GM23338 (cell line): ENCODE measurements around the gene TENT5A. TPM values are rescaled to one million over a fixed set of nuclear protein-coding genes. Genes with fewer than 3 reads are reported as not detected.
A peak's percentile ranks its signal among the peaks of the same experiment; 100 is the strongest.

Source experiments
- ATAC-seq: fragments of 200-7000 bp; cut with Tn5 transposase; 3 replicates; pipeline ENCODE4 v1.9.1; 2020
- DNase-seq: peaks from one replicate; pipeline ENCODE4 v3.0.0-alpha.2; 2015; ENCODE audit warnings: low spot score
- H2AFZ ChIP-seq: fragments of 200-600 bp; sonication (generic); 2 replicates; pipeline ENCODE4 v1.8.0; 2016; ENCODE audit warnings: antibody characterized with exemption, mild to moderate bottlenecking, moderate library complexity
- H3F3A ChIP-seq: fragments of 200-600 bp; sonication (generic); replicated peaks from 2 replicates; pipeline ENCODE4 v1.8.0; 2017; ENCODE audit warnings: antibody characterized with exemption, mixed run types, low read depth
- H3K27ac ChIP-seq: fragments of 200-600 bp; sonication (generic); 2 replicates; pipeline ENCODE4 v1.6.1; 2016; ENCODE audit warnings: low read depth
- H3K27me3 ChIP-seq: fragments of 200-600 bp; sonication (generic); 2 replicates; pipeline ENCODE4 v1.8.0; 2016; ENCODE audit warnings: mild to moderate bottlenecking, mixed run types, moderate library complexity; ENCODE audit not compliant: insufficient read depth
- H3K36me3 ChIP-seq: fragments of 200-600 bp; sonication (generic); 2 replicates; pipeline ENCODE4 v1.8.0; 2016; ENCODE audit warnings: mild to moderate bottlenecking; ENCODE audit not compliant: insufficient read depth
- H3K4me1 ChIP-seq: fragments of 200-600 bp; sonication (generic); 2 replicates; pipeline ENCODE4 v1.8.0; 2016; ENCODE audit warnings: mild to moderate bottlenecking, moderate library complexity; ENCODE audit not compliant: insufficient read depth
- H3K4me2 ChIP-seq: fragments of 200-600 bp; sonication (generic); 2 replicates; pipeline ENCODE4 v1.7.1; 2017; ENCODE audit warnings: mixed run types
- H3K4me3 ChIP-seq: fragments of 200-600 bp; sonication (generic); 2 replicates; pipeline ENCODE4 v1.6.1; 2016; ENCODE audit warnings: mixed run types
- H3K79me2 ChIP-seq: fragments of 200-600 bp; sonication (generic); replicated peaks from 2 replicates; pipeline ENCODE4 v1.8.0; 2017; ENCODE audit warnings: mild to moderate bottlenecking; ENCODE audit not compliant: insufficient read depth
- H3K9me2 ChIP-seq: fragments of 200-600 bp; sonication (generic); 2 replicates; pipeline ENCODE4 v1.8.0; 2017; ENCODE audit not compliant: insufficient read depth
- H4K20me1 ChIP-seq: fragments of 200-600 bp; sonication (generic); replicated peaks from 2 replicates; pipeline ENCODE4 v1.8.0; 2017; ENCODE audit warnings: mild to moderate bottlenecking; ENCODE audit not compliant: insufficient read depth
- H3K27ac Mint-ChIP-seq: 2 replicates; pipeline ENCODE4 v1.8.0; 2020; ENCODE audit warnings: inconsistent platforms, mild to moderate bottlenecking, moderate library complexity, mixed read lengths
- H3K27me3 Mint-ChIP-seq: 3 replicates; pipeline ENCODE4 v1.8.0; 2022; ENCODE audit warnings: low read depth, mild to moderate bottlenecking, moderate library complexity, mixed read lengths, inconsistent platforms; ENCODE audit not compliant: insufficient read depth, poor library complexity
- H3K36me3 Mint-ChIP-seq: 3 replicates; pipeline ENCODE4 v1.8.0; 2021; ENCODE audit warnings: low read depth, mild to moderate bottlenecking, inconsistent platforms, moderate library complexity, mixed read lengths
- H3K4me1 Mint-ChIP-seq: 3 replicates; pipeline ENCODE4 v1.8.0; 2020; ENCODE audit warnings: mild to moderate bottlenecking, inconsistent platforms, mixed read lengths
- H3K4me3 Mint-ChIP-seq: 3 replicates; pipeline ENCODE4 v1.8.0; 2021; ENCODE audit warnings: moderate library complexity, mild to moderate bottlenecking, inconsistent platforms, mixed read lengths
- H3K9me3 Mint-ChIP-seq: 3 replicates; pipeline ENCODE4 v1.8.0; 2020; ENCODE audit warnings: moderate library complexity, mild to moderate bottlenecking, inconsistent platforms, mixed read lengths
- ETS1 ChIP-seq: IDR thresholded peaks from 2 replicates; pipeline ENCODE4 v1.6.1; 2016; ENCODE audit warnings: antibody characterized with exemption
- EZH2 ChIP-seq: fragments of 200-600 bp; sonication (generic); IDR thresholded peaks from one replicate; pipeline ENCODE4 v1.8.0; 2017; ENCODE audit warnings: antibody characterized with exemption, mild to moderate bottlenecking, low read depth; ENCODE audit not compliant: unreplicated experiment
- JUNB ChIP-seq: IDR thresholded peaks from one replicate; pipeline ENCODE4 v1.6.1; 2016; ENCODE audit warnings: antibody characterized with exemption; ENCODE audit not compliant: unreplicated experiment
- REST ChIP-seq: IDR thresholded peaks from one replicate; pipeline ENCODE4 v1.6.1; 2018; ENCODE audit warnings: antibody characterized with exemption; ENCODE audit not compliant: unreplicated experiment
- ZNF462 ChIP-seq: fragments of 250-450 bp; sonication (Bioruptor Pico); IDR thresholded peaks from 2 replicates; pipeline ENCODE4 v1.5.0; 2020; ENCODE audit warnings: mild to moderate bottlenecking, moderate library complexity
- polyA plus RNA-seq: library from polyadenylated mRNA; unstranded; fragments of >200 nt; fragmentation: Nextera tagmentation; extraction: Ambion mirVana; gene quantifications from 2 replicates; pipeline ENCODE4 v1.2.1, GENCODE V29; 2016
- total RNA-seq: library from RNA; depleted of rRNA; stranded (reverse); fragments of >200 nt; shearing (Covaris generic); gene quantifications from 2 replicates; pipeline ENCODE4 v1.2.3, GENCODE V29; 2014

TENT5A gene
- total and polyA plus RNA-seq, 2 experiments from 2014 or later: 3.8 to 4.7 TPM

- no peak for TF ChIP-seq ZNF462 (CRISPR knock-in tag)
Measured at GRCh38 chr6:81801489-81801888, 49.0 kb upstream of the TENT5A start (continued).

GRCh38 chr6:81800666-81801065, 48.2 kb upstream of the TENT5A start:
- no peaks in the 10 kb centered on the region for H3F3A ChIP-seq
- H3K27ac Mint-ChIP-seq: no peak overlapping the region
- H3K27me3 Mint-ChIP-seq: no peaks in the 10 kb centered on the region
- TF ChIP-seq EZH2: no peak
- TF ChIP-seq REST: no peak
- TF ChIP-seq ETS1: no peak
- no peak for TF ChIP-seq JUNB

More at GRCh38 chr6:81800666-81801065, 48.2 kb upstream of the TENT5A start:
- H3K36me3 ChIP-seq: no peaks in the 10 kb centered on the region
- no peak overlapping the region for H3K27ac ChIP-seq
- Mint-ChIP-seq H3K4me3 (no peak overlapping the region), H3K9me3 (no peaks in the 10 kb centered on the region; the same call in 2 of the 3 replicates), H3K36me3 (peaks cover 4% of the 10 kb centered on the region; the same call in 2 of the 3 replicates), H3K4me1 (peaks cover 9% of the 10 kb centered on the region; the same call in 2 of the 3 replicates)
- H3K4me1 ChIP-seq: peaks cover 8% of the 10 kb centered on the region; the same call in 1 of the 2 replicates
- H2AFZ ChIP-seq: peak overlapping the region; percentile 12; the same call in 1 of the 2 replicates
- no peak overlapping the region for H3K4me2 ChIP-seq
- H3K27me3 ChIP-seq: no peaks in the 10 kb centered on the region
- ATAC-seq (no peak), DNase-seq (no peak)
- 0 out of 2 replicates have a peak, but pooled peaks cover 4% of the 10 kb centered on the region for H3K9me2 ChIP-seq
- H3K79me2 ChIP-seq: no peaks in the 10 kb centered on the region
- no peak overlapping the region for H3K4me3 ChIP-seq
- H4K20me1 ChIP-seq: no peaks in the 10 kb centered on the region
